HG03521 (cell line): ENCODE data around the gene RILPL2.
"Not testable (repeated sequence)": the region's sequence is repeated elsewhere in the genome, so short reads cannot be mapped to it uniquely, and the experiment has no call there.

Source experiments
- ATAC-seq: cut with Tn5 transposase; IDR thresholded peaks from one replicate; pipeline ENCODE4 v1.9.1; 2021; ENCODE audit warnings: mild to moderate bottlenecking, moderate library complexity; ENCODE audit not compliant: unreplicated experiment

RILPL2 gene

GRCh38 chr12:123384994-123385376 is 51.5 kb downstream of the RILPL2 start:
- ATAC-seq: no peak

GRCh38 chr12:123384318-123384993 is 52.0 kb downstream of the RILPL2 start:
- no peak for ATAC-seq

- ATAC-seq: no peak
Observed at GRCh38 chr12:123382684-123383083, 53.8 kb downstream of the RILPL2 start.

- ATAC-seq: no peak
Observed at GRCh38 chr12:123379391-123379790, 57.1 kb downstream of the RILPL2 start.

GRCh38 chr12:123372415-123372814 is 64.1 kb downstream of the RILPL2 start:
- not testable (repeated sequence) for ATAC-seq

- not testable (repeated sequence) for ATAC-seq
Observed at GRCh38 chr12:123371667-123372368, 64.7 kb downstream of the RILPL2 start.

- no peak for ATAC-seq
Observed at GRCh38 chr12:123369229-123369628, 67.3 kb downstream of the RILPL2 start.

GRCh38 chr12:123368431-123368830 is 68.1 kb downstream of the RILPL2 start:
- ATAC-seq: not testable (repeated sequence)

GRCh38 chr12:123367511-123367910 is 69.0 kb downstream of the RILPL2 start:
- ATAC-seq: no peak
